NB4 (cell line): ENCODE measurements around the gene RNF212.

Experiments used
- POLR2A ChIP-seq: IDR thresholded peaks from 2 replicates; pipeline ENCODE4 v1.6.1; 2011; ENCODE audit warnings: mild to moderate bottlenecking; ENCODE audit not compliant: insufficient read length; ENCODE audit errors: extremely low read depth
- TF ChIP-seq, protein P1 (sequence below): IDR thresholded peaks from one replicate; pipeline ENCODE4 v1.5.1; 2012; ENCODE audit warnings: low read depth, low read length

DNA sequence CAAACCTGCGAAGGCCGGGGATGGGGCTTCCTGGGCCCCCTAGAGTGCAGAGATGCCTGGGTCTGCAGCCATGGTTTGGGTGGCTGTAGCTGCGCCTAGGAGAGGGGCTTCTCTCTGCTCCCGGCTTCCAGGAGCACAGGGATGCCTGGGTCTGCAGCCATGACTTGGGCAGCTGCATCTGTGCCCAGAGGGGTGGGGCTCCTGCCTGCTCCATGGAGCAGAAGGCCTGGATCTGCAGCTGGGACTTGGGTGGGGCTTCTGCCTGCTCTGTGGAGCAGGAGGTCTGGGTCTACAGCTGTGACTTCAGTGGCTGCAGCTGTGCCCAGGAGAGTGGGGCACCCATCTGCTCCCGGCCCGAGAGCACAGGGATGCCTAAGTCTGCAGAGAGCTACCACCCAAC, 38.2 kb upstream of the RNF212 start:
- TF ChIP-seq, protein P1, sequence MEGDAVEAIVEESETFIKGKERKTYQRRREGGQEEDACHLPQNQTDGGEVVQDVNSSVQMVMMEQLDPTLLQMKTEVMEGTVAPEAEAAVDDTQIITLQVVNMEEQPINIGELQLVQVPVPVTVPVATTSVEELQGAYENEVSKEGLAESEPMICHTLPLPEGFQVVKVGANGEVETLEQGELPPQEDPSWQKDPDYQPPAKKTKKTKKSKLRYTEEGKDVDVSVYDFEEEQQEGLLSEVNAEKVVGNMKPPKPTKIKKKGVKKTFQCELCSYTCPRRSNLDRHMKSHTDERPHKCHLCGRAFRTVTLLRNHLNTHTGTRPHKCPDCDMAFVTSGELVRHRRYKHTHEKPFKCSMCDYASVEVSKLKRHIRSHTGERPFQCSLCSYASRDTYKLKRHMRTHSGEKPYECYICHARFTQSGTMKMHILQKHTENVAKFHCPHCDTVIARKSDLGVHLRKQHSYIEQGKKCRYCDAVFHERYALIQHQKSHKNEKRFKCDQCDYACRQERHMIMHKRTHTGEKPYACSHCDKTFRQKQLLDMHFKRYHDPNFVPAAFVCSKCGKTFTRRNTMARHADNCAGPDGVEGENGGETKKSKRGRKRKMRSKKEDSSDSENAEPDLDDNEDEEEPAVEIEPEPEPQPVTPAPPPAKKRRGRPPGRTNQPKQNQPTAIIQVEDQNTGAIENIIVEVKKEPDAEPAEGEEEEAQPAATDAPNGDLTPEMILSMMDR, result no peak
- no peak for TF ChIP-seq POLR2A
